SK-N-SH (cell line): ENCODE data around the gene SIRT1. TPM values are rescaled to one million over a fixed set of nuclear protein-coding genes. Genes with fewer than 3 reads are reported as not detected.
"Not testable (repeated sequence)": the region's sequence is repeated elsewhere in the genome, so short reads cannot be mapped to it uniquely, and the experiment has no call there.

ENCODE experiments used
- CTCF ChIA-PET: fragments of 300-600, 350-600 bp; formaldehyde crosslinking; extraction: SDS; loops from one replicate; lab custom pipeline; 2021; lab: Yijun Ruan, JAX
- POLR2A ChIA-PET: fragments of 350-600 bp; sonication (Branson Sonifier 250); formaldehyde crosslinking; extraction: SDS; loops from one replicate; lab custom pipeline; 2020; ENCODE audit warnings: antibody characterized with exemption, inconsistent platforms; lab: Yijun Ruan, JAX
- DNase-seq: peaks from one replicate; pipeline ENCODE4 v3.0.0; 2012
- H2AFZ ChIP-seq: fragments of 200-600 bp; sonication (generic); 2 replicates; pipeline ENCODE4 v1.8.1; 2016; ENCODE audit warnings: antibody characterized with exemption, mild to moderate bottlenecking, low read depth
- H3F3A ChIP-seq: fragments of 200-600 bp; sonication (generic); replicated peaks from 2 replicates; pipeline ENCODE3; 2016; ENCODE audit warnings: antibody characterized with exemption, mild to moderate bottlenecking; ENCODE audit not compliant: insufficient read depth
- H3K27ac ChIP-seq, 2 experiments: fragments of 200-500 bp in 1 of 2; fragments of 200-600 bp in 1 of 2; sonication (Bioruptor generic) in 1 of 2; sonication (generic), shearing (Covaris generic) in 1 of 2; 2 replicates each; pipeline versions ENCODE4 v1.5.1 to v1.6.1; 2014 to 2016; ENCODE audit warnings: low read depth in 2 of 2, inconsistent platforms in 1 of 2, low read length in 1 of 2, mild to moderate bottlenecking in 1 of 2, mixed read lengths in 1 of 2
- H3K27me3 ChIP-seq: fragments of 200-600 bp; sonication (generic), shearing (Covaris generic); 2 replicates; pipeline ENCODE4 v1.6.1; 2016; ENCODE audit warnings: mixed run types; ENCODE audit not compliant: insufficient read depth
- H3K36me3 ChIP-seq, 2 experiments: fragments of 200-500 bp in 1 of 2; fragments of 200-600 bp in 1 of 2; sonication (Bioruptor generic) in 1 of 2; sonication (generic) in 1 of 2; replicated peaks in 1 of 2; 2 replicates each; pipeline versions ENCODE3 to v1.5.1; 2014 to 2016; ENCODE audit warnings: low read length in 1 of 2, mild to moderate bottlenecking in 1 of 2; ENCODE audit not compliant: insufficient read depth in 2 of 2, control insufficient read depth in 1 of 2
- H3K4me1 ChIP-seq, 2 experiments: fragments of 200-500 bp in 1 of 2; fragments of 200-600 bp in 1 of 2; sonication (Bioruptor generic) in 1 of 2; sonication (generic), shearing (Covaris generic) in 1 of 2; 2 replicates each; pipeline versions ENCODE4 v1.5.1 to v1.6.1; 2014 to 2016; ENCODE audit warnings: low read depth in 1 of 2, low read length in 1 of 2, mixed run types in 1 of 2; ENCODE audit not compliant: insufficient read depth in 2 of 2, control insufficient read depth in 1 of 2
- H3K4me2 ChIP-seq: fragments of 200-600 bp; sonication (generic), shearing (Covaris generic); 2 replicates; pipeline ENCODE4 v1.6.1; 2017; ENCODE audit warnings: mixed run types
- H3K4me3 ChIP-seq, 2 experiments: fragments of 200-500 bp in 1 of 2; fragments of 200-600 bp in 1 of 2; sonication (Bioruptor generic) in 1 of 2; sonication (generic), shearing (Covaris generic) in 1 of 2; 2 replicates each; pipeline versions ENCODE4 v1.5.1 to v1.8.1; 2014 to 2016; ENCODE audit warnings: low read depth in 2 of 2, inconsistent platforms in 1 of 2, low read length in 1 of 2, mild to moderate bottlenecking in 1 of 2, mixed read lengths in 1 of 2, moderate library complexity in 1 of 2
- H3K79me2 ChIP-seq: fragments of 200-600 bp; sonication (generic); 2 replicates; pipeline ENCODE4 v1.8.1; 2017; ENCODE audit warnings: mild to moderate bottlenecking; ENCODE audit not compliant: insufficient read depth
- H3K9ac ChIP-seq: fragments of 200-600 bp; sonication (generic); 2 replicates; pipeline ENCODE4 v1.6.1; 2017; ENCODE audit warnings: mixed run types
- H3K9me2 ChIP-seq: fragments of 200-600 bp; sonication (generic); 2 replicates; pipeline ENCODE4 v1.6.1; 2017; ENCODE audit warnings: mixed run types
- H3K9me3 ChIP-seq: fragments of 200-600 bp; sonication (generic); 2 replicates; pipeline ENCODE4 v1.6.1; 2017; ENCODE audit warnings: mixed run types, mild to moderate bottlenecking, moderate library complexity
- H4K20me1 ChIP-seq: fragments of 200-600 bp; sonication (generic); 2 replicates; pipeline ENCODE4 v1.6.1; 2017; ENCODE audit warnings: mild to moderate bottlenecking, mixed run types; ENCODE audit not compliant: insufficient read depth
- CTCF ChIP-seq: fragments of 200-600 bp; sonication (generic); IDR thresholded peaks from 2 replicates; pipeline ENCODE4 v1.6.1; 2017; ENCODE audit warnings: antibody characterized with exemption, mild to moderate bottlenecking, moderate library complexity
- EZH2phosphoT487 ChIP-seq: fragments of 200-600 bp; sonication (generic); IDR thresholded peaks from 2 replicates; pipeline ENCODE4 v1.6.1; 2017; ENCODE audit warnings: low read depth, mixed run types, mild to moderate bottlenecking, antibody characterized with exemption, moderate library complexity, borderline replicate concordance
- FOXJ3 ChIP-seq: sonication (generic); formaldehyde crosslinking; IDR thresholded peaks from 2 replicates; pipeline ENCODE4 v1.5.1; 2020; ENCODE audit warnings: mild to moderate bottlenecking, missing genetic modification reagents
- GABPA ChIP-seq: IDR thresholded peaks from 2 replicates; pipeline ENCODE4 v1.4.0; 2012; ENCODE audit warnings: low read depth, mild to moderate bottlenecking
- GATA2 ChIP-seq: sonication (generic); formaldehyde crosslinking; IDR thresholded peaks from 2 replicates; pipeline ENCODE4 v1.5.0; 2020; ENCODE audit warnings: mild to moderate bottlenecking, missing genetic modification reagents
- MAX ChIP-seq: IDR thresholded peaks from 2 replicates; pipeline ENCODE4 v1.4.0; 2012; ENCODE audit warnings: low read depth
- MEF2A ChIP-seq: IDR thresholded peaks from 2 replicates; pipeline ENCODE4 v1.4.0; 2012; ENCODE audit warnings: low read depth, borderline replicate concordance
- NFIC ChIP-seq: IDR thresholded peaks from 2 replicates; pipeline ENCODE4 v1.4.0; 2012; ENCODE audit warnings: borderline replicate concordance
- NRF1 ChIP-seq: IDR thresholded peaks from 2 replicates; pipeline ENCODE4 v1.6.1; 2012; ENCODE audit warnings: low read depth, mild to moderate bottlenecking, low read length
- POLR2AphosphoS5 ChIP-seq: IDR thresholded peaks from 2 replicates; pipeline ENCODE4 v1.6.1; 2012; ENCODE audit warnings: low read depth, low read length
- RAD21 ChIP-seq: IDR thresholded peaks from 2 replicates; pipeline ENCODE4 v1.6.1; 2012; ENCODE audit warnings: mild to moderate bottlenecking, low read length
- TEAD4 ChIP-seq: IDR thresholded peaks from 2 replicates; pipeline ENCODE4 v1.4.0; 2012; ENCODE audit warnings: mild to moderate bottlenecking, borderline replicate concordance; ENCODE audit not compliant: insufficient read depth
- USF1 ChIP-seq: IDR thresholded peaks from 2 replicates; pipeline ENCODE4 v1.4.0; 2012; ENCODE audit warnings: low read depth, borderline replicate concordance
- USF2 ChIP-seq: fragments of 150-350 bp; IDR thresholded peaks from 2 replicates; pipeline ENCODE4 v1.6.1; 2017; ENCODE audit warnings: antibody characterized with exemption, low read length, low read depth, borderline replicate concordance
- YY1 ChIP-seq: IDR thresholded peaks from 2 replicates; pipeline ENCODE4 v1.4.0; 2012; ENCODE audit warnings: low read depth, mild to moderate bottlenecking
- WGBS: methylation state at CpG from one replicate; pipeline ENCODE4 v1.1.6; 2017; ENCODE audit warnings: low lambda C conversion rate; 5-methylcytosine and 5-hydroxymethylcytosine counted together
- polyA plus RNA-seq, 3 experiments: library from polyadenylated mRNA; depleted of rRNA; stranded (reverse); fragments of >200 nt; gene quantifications; 2 replicates each; pipeline ENCODE4 v1.2.3, GENCODE V29; 2012

The SIRT1 gene
- polyA plus RNA-seq, 1 of the 3 experiments (the other 2 are of a cell fraction), result 6.0 TPM

GRCh38 chr10:67884313-67884841 is at the start of gene SIRT1 (continued):
- TF ChIP-seq YY1, result peak; percentile 84
- TF ChIP-seq NFIC, result no peak
- TF ChIP-seq USF1, result peak; percentile 99
- no peak for TF ChIP-seq GATA2 (CRISPR knock-in tag)
- no peak for TF ChIP-seq TEAD4
- TF ChIP-seq MEF2A, result no peak
- TF ChIP-seq NRF1, result no peak
- peak; percentile 93 for TF ChIP-seq USF2
- peak; percentile 48; the same call in 1 of the 2 replicates for TF ChIP-seq GABPA
- no peak for TF ChIP-seq RAD21

GRCh38 chr10:67835541-67836394 is 48.7 kb upstream of the SIRT1 start:
- Histone ChIP-seq H3K4me3 (peak overlapping the region in 1 of 2 experiments; percentile 18; a peak in 1 of 4 replicates), H2AFZ (peak overlapping the region; percentile 71; the same call in 1 of the 2 replicates), H3K4me2 (peak overlapping the region; percentile 47; the same call in 1 of the 2 replicates), H3K27ac (peak overlapping the region; percentile 31 to 51; a peak in 3 of 4 replicates)
- peak; percentile 9; the same call in 1 of the 2 replicates for TF ChIP-seq GATA2 (CRISPR knock-in tag)
- H4K20me1 ChIP-seq, H3K4me1 ChIP-seq, POLR2A ChIA-PET, H3K36me3 ChIP-seq, DNase-seq, H3K9me3 ChIP-seq, H3K9ac ChIP-seq, H3K79me2 ChIP-seq, H3K27me3 ChIP-seq, H3F3A ChIP-seq, H3K9me2 ChIP-seq: not testable (repeated sequence)
- CTCF ChIA-PET, result interaction anchor here (0.6 to 1.3 kb wide), 2 partner anchors 20 to 320 kb away, joined by 3 to 4 read pairs; no protein-coding TSS in a partner anchor
- WGBS, result 33% methylated on average over 6 of the region's 6 CpGs

GRCh38 chr10:67836488-67836887 is 48.0 kb upstream of the SIRT1 start:
- no peak for DNase-seq
- no peak overlapping the region for H3K9ac ChIP-seq
- no peaks in the 10 kb centered on the region for H3K79me2 ChIP-seq
- H2AFZ ChIP-seq, result peak overlapping the region; percentile 71
- H3K4me2 ChIP-seq, result 0 out of 2 replicates have a peak overlapping the region, but pooled peaks have one; percentile 47
- H3K4me1 ChIP-seq, result peaks cover 0 to 4% of the 10 kb centered on the region in 2 experiments; a peak in 2 of 4 replicates
- H3K9me3 ChIP-seq, result no peaks in the 10 kb centered on the region
- CTCF ChIA-PET, result interaction anchor here (0.6 to 1.3 kb wide), 2 partner anchors 19 to 319 kb away, joined by 3 to 4 read pairs; no protein-coding TSS in a partner anchor
- peak overlapping the region; percentile 31 to 36; a peak in 2 of 4 replicates for H3K27ac ChIP-seq
- TF ChIP-seq MAX (no peak), POLR2AphosphoS5 (no peak), FOXJ3 (CRISPR knock-in tag) (no peak), EZH2phosphoT487 (no peak), CTCF (no peak)
- H3K27me3 ChIP-seq, result no peaks in the 10 kb centered on the region
- no peaks in the 10 kb centered on the region for H4K20me1 ChIP-seq
- H3K9me2 ChIP-seq, result no peaks in the 10 kb centered on the region
- H3K36me3 ChIP-seq, result no peaks in the 10 kb centered on the region
- 7% methylated on average over 2 of the region's 2 CpGs for WGBS
- no peaks in the 10 kb centered on the region for H3F3A ChIP-seq
- POLR2A ChIA-PET, result no interaction called here
- peak overlapping the region in 1 of 2 experiments; percentile 18; a peak in 2 of 4 replicates for H3K4me3 ChIP-seq
